HCT116 (cell line): ENCODE data around the gene FAM89B. TPM values are rescaled to one million over a fixed set of nuclear protein-coding genes. Genes with fewer than 3 reads are reported as not detected.

ENCODE experiments used
- ATAC-seq: fragments of 200-7000 bp; cut with Tn5 transposase; 2 replicates; pipeline ENCODE4 v1.9.1; 2020; ENCODE audit warnings: mild to moderate bottlenecking, moderate library complexity
- BruUV-seq: library from RNA; stranded (reverse); fragments of 400-500 nt; replicated peaks from 2 replicates; lab custom pipeline; 2021; lab: Mats Ljungman, UMichigan
- CTCF ChIA-PET: fragments of 300-600 bp; sonication (Branson Sonifier 250); formaldehyde crosslinking; loops from one replicate; lab custom pipeline; 2021; ENCODE audit warnings: antibody characterized with exemption; lab: Charles Lee
- POLR2A ChIA-PET: fragments of 300-600, 350-600 bp; sonication (Branson Sonifier 250); formaldehyde crosslinking; loops from one replicate; lab custom pipeline; 2021; ENCODE audit warnings: antibody characterized with exemption; lab: Charles Lee
- RAD21 ChIA-PET, 2 experiments: fragments of 300-600 bp; sonication (Branson Sonifier 250); formaldehyde crosslinking; loops; one replicate each; lab custom pipeline; 2023; ENCODE audit warnings: low total read pairs in 2 of 2; ENCODE audit not compliant: uncharacterized antibody in 2 of 2, unreplicated experiment in 2 of 2, low non-redundant PET in 1 of 2; lab: Charles Lee
- DNase-seq: peaks from one replicate; pipeline ENCODE4 v3.0.0-alpha.2; 2010; ENCODE audit warnings: low read depth, low spot score
- H2AFZ ChIP-seq: fragments of 200-600 bp; shearing (Covaris generic), sonication (generic); 2 replicates; pipeline ENCODE4 v1.6.1; 2017; ENCODE audit warnings: low read depth, mixed run types, mixed read lengths, antibody characterized with exemption, low read length; ENCODE audit not compliant: poor library complexity, severe bottlenecking
- H3K27ac ChIP-seq: 2 replicates; pipeline ENCODE4 v1.5.1; 2012; ENCODE audit warnings: low read depth, low read length
- H3K27me3 ChIP-seq: fragments of 200-600 bp; sonication (generic); 2 replicates; pipeline ENCODE4 v1.6.1; 2016; ENCODE audit warnings: mixed run types, low read length, mixed read lengths; ENCODE audit not compliant: insufficient read depth
- H3K36me3 ChIP-seq, 2 experiments: fragments of 200-500 bp in 1 of 2; fragments of 200-600 bp in 1 of 2; sonication (Bioruptor generic) in 1 of 2; sonication (generic) in 1 of 2; 2 replicates each; pipeline versions ENCODE4 v1.5.1 to v1.6.1; 2014 to 2016; ENCODE audit warnings: low read length in 2 of 2, inconsistent platforms in 1 of 2, mixed read lengths in 1 of 2, mixed run types in 1 of 2; ENCODE audit not compliant: insufficient read depth in 2 of 2, control insufficient read depth in 1 of 2
- H3K4me1 ChIP-seq, 2 experiments: fragments of 200-600 bp in 1 of 2; sonication (generic) in 1 of 2; 2 replicates each; pipeline versions ENCODE4 v1.5.1 to v1.6.1; 2012 to 2017; ENCODE audit warnings: low read length in 2 of 2, inconsistent platforms in 1 of 2, mild to moderate bottlenecking in 1 of 2, mixed read lengths in 1 of 2, mixed run types in 1 of 2, moderate library complexity in 1 of 2; ENCODE audit not compliant: insufficient read depth in 2 of 2, control insufficient read depth in 1 of 2
- H3K4me2 ChIP-seq: fragments of 200-600 bp; sonication (generic); 2 replicates; pipeline ENCODE4 v1.6.1; 2017; ENCODE audit warnings: mixed run types, low read length, mixed read lengths
- H3K4me3 ChIP-seq, 2 experiments: fragments of 200-600 bp in 1 of 2; sonication (generic) in 1 of 2; replicated peaks in 1 of 2; 2 replicates each; pipeline ENCODE4 v1.5.1; 2011 to 2016; ENCODE audit warnings: low read length in 2 of 2, control low read depth in 1 of 2, low read depth in 1 of 2, mild to moderate bottlenecking in 1 of 2, mixed read lengths in 1 of 2, mixed run types in 1 of 2
- H3K79me2 ChIP-seq: fragments of 200-600 bp; sonication (generic); 2 replicates; pipeline ENCODE4 v1.6.1; 2017; ENCODE audit warnings: mild to moderate bottlenecking, mixed run types, low read length, moderate library complexity, mixed read lengths; ENCODE audit not compliant: insufficient read depth
- H3K9ac ChIP-seq: fragments of 200-600 bp; sonication (generic); 2 replicates; pipeline ENCODE4 v1.6.1; 2016; ENCODE audit warnings: low read length, mixed read lengths
- H3K9me2 ChIP-seq: fragments of 200-600 bp; sonication (generic), shearing (Covaris generic); 2 replicates; pipeline ENCODE4 v1.6.1; 2017; ENCODE audit warnings: mixed run types, mild to moderate bottlenecking, moderate library complexity; ENCODE audit not compliant: insufficient read depth
- H3K9me3 ChIP-seq, 2 experiments: fragments of 200-500 bp in 1 of 2; fragments of 200-600 bp in 1 of 2; sonication (Bioruptor generic) in 1 of 2; sonication (generic) in 1 of 2; 2 replicates each; pipeline ENCODE4 v1.6.1; 2014 to 2017; ENCODE audit warnings: low read length in 2 of 2, mixed read lengths in 2 of 2, inconsistent platforms in 1 of 2, low read depth in 1 of 2, mild to moderate bottlenecking in 1 of 2, mixed run types in 1 of 2, moderate library complexity in 1 of 2; ENCODE audit not compliant: control insufficient read depth in 1 of 2, insufficient read depth in 1 of 2
- H4K20me1 ChIP-seq: fragments of 200-600 bp; sonication (generic), shearing (Covaris generic); 2 replicates; pipeline ENCODE4 v1.6.1; 2017; ENCODE audit warnings: mixed run types, mild to moderate bottlenecking, moderate library complexity; ENCODE audit not compliant: insufficient read depth
- ELF1 ChIP-seq: IDR thresholded peaks from 2 replicates; pipeline ENCODE4 v1.6.1; 2012; ENCODE audit warnings: low read depth, borderline replicate concordance
- EZH2phosphoT487 ChIP-seq: fragments of 200-600 bp; IDR thresholded peaks from 2 replicates; pipeline ENCODE4 v1.6.1; 2018; ENCODE audit warnings: antibody characterized with exemption, borderline replicate concordance
- FOSL1 ChIP-seq: IDR thresholded peaks from 2 replicates; pipeline ENCODE4 v1.6.1; 2012; ENCODE audit warnings: low read depth
- POLR2AphosphoS5 ChIP-seq: IDR thresholded peaks from 2 replicates; pipeline ENCODE4 v1.6.1; 2011; ENCODE audit warnings: mild to moderate bottlenecking, low read depth, low read length, moderate library complexity
- SRF ChIP-seq: IDR thresholded peaks from 2 replicates; pipeline ENCODE4 v1.6.1; 2012; ENCODE audit warnings: low read depth
- TCF7L2 ChIP-seq: IDR thresholded peaks from 2 replicates; pipeline ENCODE4 v1.7.0; 2011; ENCODE audit warnings: borderline replicate concordance, inconsistent platforms; ENCODE audit not compliant: insufficient read depth, insufficient read length; ENCODE audit errors: extremely low read depth
- intact Hi-C: fragments of 100-400 bp; cut with micrococcal nuclease; formaldehyde crosslinking; loops from 2 replicates; pipeline ENCODE4 v1.10.0; 2022
- total RNA-seq: library from RNA; stranded (reverse); gene quantifications from one replicate; pipeline ENCODE4 v1.2.1, GENCODE V29; 2021; ENCODE audit not compliant: unreplicated experiment
- TF ChIP-seq, protein P1 (sequence below): IDR thresholded peaks from 2 replicates; pipeline ENCODE4 v1.6.1; 2011; ENCODE audit warnings: mild to moderate bottlenecking, low read length, moderate library complexity; ENCODE audit not compliant: insufficient replicate concordance; ENCODE audit errors: extremely low read depth

The FAM89B gene
- total RNA-seq, 1 experiment from 2014 or later: 60.0 TPM

DNA sequence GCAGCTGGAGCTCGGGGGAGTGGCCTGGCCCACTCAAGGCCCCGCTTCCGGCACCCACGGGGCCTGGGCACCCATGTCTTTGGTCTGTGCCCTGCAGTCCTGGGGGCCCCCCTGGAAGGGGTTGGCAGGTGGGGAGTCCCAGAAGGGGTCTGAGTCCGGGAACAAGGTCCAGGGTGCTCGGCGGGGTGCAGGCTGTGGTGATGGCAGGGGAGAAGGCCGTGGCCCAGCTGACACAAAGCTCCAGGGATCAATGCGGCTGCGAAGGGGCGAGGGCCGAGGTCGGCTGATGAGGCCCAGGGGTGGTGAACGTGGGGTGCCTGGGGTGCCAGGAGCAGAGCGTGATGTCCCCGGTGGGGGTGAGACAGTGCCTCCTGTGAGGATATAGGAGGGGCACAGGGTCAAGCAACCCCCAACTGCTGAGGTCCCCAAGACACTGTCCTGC, 25.9 kb downstream of the FAM89B start:
- H3K9me3 ChIP-seq: no peaks in the 10 kb centered on the region
- H3K4me3 ChIP-seq: no peak overlapping the region
- intact Hi-C loops: no loop called here
- RAD21 ChIA-PET: no interaction called here
- H3K27ac ChIP-seq: no peak overlapping the region
- H3K36me3 ChIP-seq: peaks cover 0 to 6% of the 10 kb centered on the region in 2 experiments; a peak in 1 of 4 replicates
- H3K9me2 ChIP-seq: no peaks in the 10 kb centered on the region
- H3K9ac ChIP-seq: no peak overlapping the region
- DNase-seq (no peak), ATAC-seq (no peak)
- H3K4me1 ChIP-seq: peaks cover 12 to 19% of the 10 kb centered on the region in 2 experiments
- no peaks in the 10 kb centered on the region for H3K79me2 ChIP-seq
- no peaks in the 10 kb centered on the region for H3K27me3 ChIP-seq
- H3K4me2 ChIP-seq: no peak overlapping the region
- H4K20me1 ChIP-seq: no peaks in the 10 kb centered on the region
- CTCF ChIA-PET: no interaction called here
- no TSS peak for BruUV-seq
- TF ChIP-seq TCF7L2: no peak
- TF ChIP-seq EZH2phosphoT487: no peak
- no peak for TF ChIP-seq POLR2AphosphoS5
- TF ChIP-seq FOSL1: no peak
- TF ChIP-seq SRF: no peak
- TF ChIP-seq, protein P1, sequence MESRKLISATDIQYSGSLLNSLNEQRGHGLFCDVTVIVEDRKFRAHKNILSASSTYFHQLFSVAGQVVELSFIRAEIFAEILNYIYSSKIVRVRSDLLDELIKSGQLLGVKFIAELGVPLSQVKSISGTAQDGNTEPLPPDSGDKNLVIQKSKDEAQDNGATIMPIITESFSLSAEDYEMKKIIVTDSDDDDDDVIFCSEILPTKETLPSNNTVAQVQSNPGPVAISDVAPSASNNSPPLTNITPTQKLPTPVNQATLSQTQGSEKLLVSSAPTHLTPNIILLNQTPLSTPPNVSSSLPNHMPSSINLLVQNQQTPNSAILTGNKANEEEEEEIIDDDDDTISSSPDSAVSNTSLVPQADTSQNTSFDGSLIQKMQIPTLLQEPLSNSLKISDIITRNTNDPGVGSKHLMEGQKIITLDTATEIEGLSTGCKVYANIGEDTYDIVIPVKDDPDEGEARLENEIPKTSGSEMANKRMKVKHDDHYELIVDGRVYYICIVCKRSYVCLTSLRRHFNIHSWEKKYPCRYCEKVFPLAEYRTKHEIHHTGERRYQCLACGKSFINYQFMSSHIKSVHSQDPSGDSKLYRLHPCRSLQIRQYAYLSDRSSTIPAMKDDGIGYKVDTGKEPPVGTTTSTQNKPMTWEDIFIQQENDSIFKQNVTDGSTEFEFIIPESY: no peak
- no peak for TF ChIP-seq ELF1
- no peak overlapping the region for H2AFZ ChIP-seq
- POLR2A ChIA-PET: interaction anchor here (0.8 kb wide), 1 partner anchor 11 kb away, joined by 3 read pairs; no protein-coding TSS in a partner anchor
